LNCaP clone FGC (cell line): ENCODE measurements around the gene DSCAM.

Experiments used
- DNase-seq: peaks from one replicate; pipeline ENCODE4 v3.0.0-alpha.2; 2011; ENCODE audit warnings: low read depth
- H3K4me3 ChIP-seq: 2 replicates; pipeline ENCODE4 v1.5.1; 2011; ENCODE audit warnings: mild to moderate bottlenecking, low read depth, low read length, control low read depth
- TF ChIP-seq, protein P1 (sequence below): IDR thresholded peaks from 2 replicates; pipeline ENCODE4 v1.5.1; 2012; ENCODE audit warnings: mild to moderate bottlenecking; ENCODE audit not compliant: control insufficient read depth, insufficient read depth; ENCODE audit errors: extremely low read depth

DSCAM gene

DNA sequence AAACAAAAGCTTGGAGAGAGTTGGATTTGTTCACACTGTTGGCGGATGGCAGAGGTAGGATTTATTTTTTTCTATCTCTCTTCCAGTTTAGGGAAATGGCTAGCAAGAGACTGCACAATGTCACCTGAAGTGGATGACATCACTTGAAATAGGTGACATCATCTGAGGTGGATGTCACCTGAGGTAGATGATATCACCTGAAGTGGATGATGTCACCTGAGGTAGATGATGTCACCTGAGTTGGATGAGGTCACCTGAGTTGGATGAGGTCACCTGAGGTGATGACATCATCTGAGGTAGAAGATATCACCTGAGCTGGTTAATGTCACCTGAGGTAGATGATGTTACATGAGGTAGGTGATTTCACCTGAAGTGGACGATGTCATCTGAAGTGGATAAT, 413.4 kb downstream of the DSCAM start:
- TF ChIP-seq, protein P1, sequence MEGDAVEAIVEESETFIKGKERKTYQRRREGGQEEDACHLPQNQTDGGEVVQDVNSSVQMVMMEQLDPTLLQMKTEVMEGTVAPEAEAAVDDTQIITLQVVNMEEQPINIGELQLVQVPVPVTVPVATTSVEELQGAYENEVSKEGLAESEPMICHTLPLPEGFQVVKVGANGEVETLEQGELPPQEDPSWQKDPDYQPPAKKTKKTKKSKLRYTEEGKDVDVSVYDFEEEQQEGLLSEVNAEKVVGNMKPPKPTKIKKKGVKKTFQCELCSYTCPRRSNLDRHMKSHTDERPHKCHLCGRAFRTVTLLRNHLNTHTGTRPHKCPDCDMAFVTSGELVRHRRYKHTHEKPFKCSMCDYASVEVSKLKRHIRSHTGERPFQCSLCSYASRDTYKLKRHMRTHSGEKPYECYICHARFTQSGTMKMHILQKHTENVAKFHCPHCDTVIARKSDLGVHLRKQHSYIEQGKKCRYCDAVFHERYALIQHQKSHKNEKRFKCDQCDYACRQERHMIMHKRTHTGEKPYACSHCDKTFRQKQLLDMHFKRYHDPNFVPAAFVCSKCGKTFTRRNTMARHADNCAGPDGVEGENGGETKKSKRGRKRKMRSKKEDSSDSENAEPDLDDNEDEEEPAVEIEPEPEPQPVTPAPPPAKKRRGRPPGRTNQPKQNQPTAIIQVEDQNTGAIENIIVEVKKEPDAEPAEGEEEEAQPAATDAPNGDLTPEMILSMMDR, result no peak
- no peak overlapping the region for H3K4me3 ChIP-seq
- DNase-seq, result no peak

DNA sequence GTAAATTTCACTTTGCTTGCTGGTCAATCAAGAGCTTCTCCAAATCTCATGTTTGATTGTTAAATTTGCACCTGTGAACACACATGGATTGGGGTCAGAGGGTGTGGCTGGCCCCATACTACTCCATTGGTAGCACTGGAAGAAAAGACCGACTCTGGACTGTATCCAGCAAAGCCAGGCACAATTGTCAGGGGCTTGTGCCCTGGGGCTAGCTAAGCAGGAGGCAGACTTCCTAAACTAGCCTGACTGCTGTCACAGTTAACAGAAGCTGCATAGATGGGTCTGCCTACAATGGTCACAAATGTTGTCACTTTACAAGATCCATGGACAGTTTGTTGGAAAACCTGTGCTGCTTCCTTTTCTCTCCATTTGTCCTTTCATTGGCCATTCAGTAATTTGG, 421.0 kb downstream of the DSCAM start:
- DNase-seq, result no peak
- H3K4me3 ChIP-seq, result no peak overlapping the region
- TF ChIP-seq, protein P1, result no peak

DNA sequence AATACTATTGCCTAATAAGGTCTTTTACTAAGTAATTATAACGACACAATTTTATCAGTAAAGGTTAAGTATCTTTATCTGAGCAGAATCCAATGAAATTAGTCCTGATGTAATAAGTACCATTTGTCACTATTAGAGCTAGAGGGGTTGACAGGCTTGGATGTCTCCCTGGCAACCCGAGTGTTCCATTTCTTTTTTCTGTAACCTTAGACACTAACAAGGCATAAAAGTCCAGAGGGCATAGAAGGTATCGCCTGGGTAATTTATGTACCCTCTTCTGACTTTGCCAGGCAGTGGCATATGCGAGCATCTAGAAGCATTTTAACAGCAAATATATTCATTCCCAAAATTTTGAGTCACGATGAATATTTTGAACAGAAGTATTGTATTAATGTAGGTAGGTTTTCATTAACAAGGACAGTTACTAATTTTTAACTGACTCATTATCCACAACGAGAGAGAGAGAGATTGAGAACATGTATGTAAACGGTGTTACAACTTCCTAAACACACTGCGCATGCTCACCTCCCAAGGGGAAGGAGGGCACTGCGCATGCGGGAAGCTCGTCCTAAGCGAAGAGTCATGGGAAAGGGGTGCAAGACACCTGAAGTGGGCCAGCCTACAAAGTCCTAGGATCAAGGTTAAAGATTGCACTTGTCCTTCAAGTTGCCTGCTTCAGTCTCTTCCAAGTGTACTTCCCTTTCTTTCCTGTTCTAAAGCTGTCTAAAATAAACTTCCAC, 423.9 kb downstream of the DSCAM start:
- DNase-seq, result no peak
- H3K4me3 ChIP-seq, result no peak overlapping the region
- TF ChIP-seq, protein P1, result no peak

DNA sequence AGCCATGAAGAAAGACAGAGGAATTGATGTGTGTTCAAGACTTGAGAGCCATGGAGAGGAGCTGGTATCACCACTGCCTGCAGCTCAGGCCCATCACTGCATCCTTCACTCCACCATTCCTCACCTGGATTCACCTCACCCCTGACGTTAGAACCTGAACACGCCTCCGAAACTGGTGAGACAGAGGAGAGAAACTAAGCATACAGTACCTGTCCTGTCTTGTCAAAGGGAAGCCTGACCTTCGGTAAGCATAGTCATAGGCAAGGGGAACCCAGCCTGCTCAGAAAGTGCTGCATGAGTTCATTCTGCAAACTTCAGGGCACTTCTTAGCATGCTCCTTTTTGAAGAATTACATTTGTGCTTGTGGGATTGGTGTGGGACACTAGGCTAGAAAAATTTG, 425.8 kb downstream of the DSCAM start:
- TF ChIP-seq, protein P1, result no peak
- no peak for DNase-seq

DNA sequence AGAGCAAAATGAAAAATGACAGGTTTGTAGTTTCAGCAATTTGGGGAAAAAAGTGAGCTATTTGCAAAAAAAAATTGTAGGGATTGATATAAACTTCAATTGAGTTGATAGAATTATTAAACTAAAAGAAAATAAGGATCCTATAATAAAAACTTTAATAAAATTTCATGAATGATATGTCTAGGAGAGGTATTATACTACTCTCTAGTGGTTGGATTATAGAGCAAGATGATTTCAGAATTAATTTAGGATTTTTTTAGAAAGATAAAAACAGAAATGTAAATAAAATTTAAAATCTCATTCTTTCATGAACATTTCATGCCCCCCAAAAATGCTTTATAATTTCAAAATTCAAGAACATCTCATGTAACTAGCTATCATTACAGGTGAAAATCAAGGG, 430.4 kb downstream of the DSCAM start:
- DNase-seq, result no peak
- TF ChIP-seq, protein P1, result no peak

More for the DNA sequence above, 425.8 kb downstream of the DSCAM start:
- no peak overlapping the region for H3K4me3 ChIP-seq

DNA sequence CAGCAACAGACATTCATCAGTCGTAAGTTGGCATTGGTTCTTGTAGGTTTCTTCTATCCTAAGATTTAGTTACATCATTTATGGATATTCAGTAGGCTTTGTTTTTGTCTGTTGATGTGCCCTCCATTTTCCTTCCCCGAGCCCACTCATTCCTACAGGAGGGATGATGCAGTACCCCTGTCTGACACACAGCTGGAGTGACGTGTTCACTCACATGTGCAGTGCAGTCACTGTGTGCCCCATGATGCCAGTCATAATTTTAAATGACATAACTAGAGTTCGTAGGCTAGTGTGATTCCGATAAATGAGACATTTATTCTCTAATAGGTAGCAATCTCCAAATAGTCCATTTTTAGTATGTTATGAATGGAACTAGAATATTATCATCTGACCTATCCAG, 438.4 kb downstream of the DSCAM start:
- no peak overlapping the region for H3K4me3 ChIP-seq
- TF ChIP-seq, protein P1, result no peak
- DNase-seq, result no peak

More for the DNA sequence above, 430.4 kb downstream of the DSCAM start:
- H3K4me3 ChIP-seq, result no peak overlapping the region

DNA sequence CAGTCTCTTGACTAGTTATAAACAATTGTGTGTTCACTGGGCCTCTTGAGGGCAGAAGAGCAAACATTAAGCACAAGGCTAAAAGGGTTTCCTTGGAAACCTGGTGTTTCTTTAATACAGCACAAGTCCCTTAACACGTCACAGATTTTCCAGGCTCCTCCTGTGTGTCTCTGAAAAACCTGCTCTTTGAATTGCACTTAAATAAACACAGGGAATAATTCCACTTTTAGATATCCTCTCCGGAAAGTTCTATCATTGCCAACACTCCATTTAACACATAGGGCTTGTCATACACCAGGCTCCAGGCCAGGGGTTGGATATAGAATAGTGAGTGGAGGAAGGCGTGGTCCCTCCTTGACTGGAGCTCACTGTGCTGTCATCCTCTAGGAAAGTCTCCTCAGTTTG, 442.6 kb downstream of the DSCAM start:
- no peak for DNase-seq
- TF ChIP-seq, protein P1, result no peak
- no peak overlapping the region for H3K4me3 ChIP-seq
